ENCODE results near the gene C16orf92. TPM values are rescaled to one million over a fixed set of nuclear protein-coding genes. Genes with fewer than 3 reads are reported as not detected.

The C16orf92 gene
- total and polyA plus RNA-seq, 12 donors: not detected

GRCh38 chr16:30023586-30023985 is 588 bp downstream of the C16orf92 start:
- ATAC-seq (no peak), DNase-seq (no peak)
- Histone ChIP-seq H3K9me3 (no peaks in the 10 kb centered on the region), H3K4me1 (peaks cover 0 to 12% (median 9%) of the 10 kb centered on the region in 9 donors), H3K27me3 (peaks cover 0 to 36% (median 24%) of the 10 kb centered on the region in 7 donors), H3K36me3 (no peaks in the 10 kb centered on the region), H3K27ac (no peak overlapping the region), H3K4me3 (no peak overlapping the region)
- 80 to 82% methylated on average over 11 of the region's 11 CpGs for WGBS, 2 donors
- intact Hi-C loops (cut with DNase I): loop anchor here in 7 of 10 donors (5.0 to 10.0 kb wide), 4 partner anchors 161 to 329 kb away; partner anchors contain the start of gene CDIPT (in 1 of the 7)
- TF ChIP-seq CTCF (IDR thresholded peaks at IDR 0.05): no peak

GRCh38 chr16:30024451-30024850 is 1.5 kb downstream of the C16orf92 start:
- Histone ChIP-seq H3K4me3 (no peak overlapping the region), H3K9me3 (no peaks in the 10 kb centered on the region), H3K27ac (no peak overlapping the region), H3K4me1 (peaks cover 0 to 12% (median 9%) of the 10 kb centered on the region in 9 donors), H3K27me3 (peaks cover 4 to 45% (median 32%) of the 10 kb centered on the region in 7 donors), H3K36me3 (no peaks in the 10 kb centered on the region)
- WGBS, 2 donors: 79 to 80% methylated on average over 16 of the region's 16 CpGs
- TF ChIP-seq CTCF (IDR thresholded peaks at IDR 0.05): no peak
- ATAC-seq: no peak
- intact Hi-C loops (cut with DNase I): loop anchor here in 7 of 10 donors (5.0 to 10.0 kb wide), 4 partner anchors 162 to 330 kb away; partner anchors contain the start of gene CDIPT (in 1 of the 7)
- DNase-seq: no peak

- WGBS, 2 donors: 71 to 73% methylated on average over 20 of the region's 20 CpGs
- no peak overlapping the region for H3K4me3 ChIP-seq
- no peak for DNase-seq
- H3K27ac ChIP-seq: no peak overlapping the region
- intact Hi-C loops (cut with DNase I): loop anchor here in 3 of 10 donors (5.0 to 10.0 kb wide), 3 partner anchors 323 to 330 kb away; no protein-coding TSS in a partner anchor
- no peaks in the 10 kb centered on the region for H3K9me3 ChIP-seq
- no peak for ATAC-seq
- H3K4me1 ChIP-seq: peaks cover 0 to 12% (median 9%) of the 10 kb centered on the region in 9 donors
- no peak for TF ChIP-seq CTCF (IDR thresholded peaks at IDR 0.05)
- no peaks in the 10 kb centered on the region for H3K36me3 ChIP-seq
- peaks cover 4 to 52% (median 40%) of the 10 kb centered on the region in 7 donors for H3K27me3 ChIP-seq
These were observed 2.2 kb downstream of the C16orf92 start for GRCh38 chr16:30025156-30025555.

- no peak for TF ChIP-seq CTCF (IDR thresholded peaks at IDR 0.05)
- H3K4me3 ChIP-seq: no peak overlapping the region
- peaks cover 4 to 55% (median 44%) of the 10 kb centered on the region in 7 donors for H3K27me3 ChIP-seq
- DNase-seq (no peak), ATAC-seq (no peak)
- no peak overlapping the region for H3K27ac ChIP-seq
- no peaks in the 10 kb centered on the region for H3K9me3 ChIP-seq
- intact Hi-C loops (cut with DNase I): loop anchor here in 3 of 10 donors (5.0 to 10.0 kb wide), 3 partner anchors 323 to 331 kb away; no protein-coding TSS in a partner anchor
- no peaks in the 10 kb centered on the region for H3K36me3 ChIP-seq
- 66 to 69% methylated on average over 7 of the region's 7 CpGs for WGBS, 2 donors
- H3K4me1 ChIP-seq: peaks cover 0 to 12% (median 9%) of the 10 kb centered on the region in 9 donors
These were observed 2.6 kb downstream of the C16orf92 start for GRCh38 chr16:30025574-30025973.

Data from heart right ventricle (tissue), 16 donors.